Fibroblast of skin of left biceps (primary cell): ENCODE results near the gene MUTYH.
"Not testable (repeated sequence)": the region's sequence is repeated elsewhere in the genome, so short reads cannot be mapped to it uniquely, and the experiment has no call there.

Experiments used
- DNase-seq, 2 experiments: peaks; one replicate each; pipeline ENCODE4 v3.0.0-alpha.2; 2013; ENCODE audit warnings: low read depth in 2 of 2

MUTYH gene

DNA sequence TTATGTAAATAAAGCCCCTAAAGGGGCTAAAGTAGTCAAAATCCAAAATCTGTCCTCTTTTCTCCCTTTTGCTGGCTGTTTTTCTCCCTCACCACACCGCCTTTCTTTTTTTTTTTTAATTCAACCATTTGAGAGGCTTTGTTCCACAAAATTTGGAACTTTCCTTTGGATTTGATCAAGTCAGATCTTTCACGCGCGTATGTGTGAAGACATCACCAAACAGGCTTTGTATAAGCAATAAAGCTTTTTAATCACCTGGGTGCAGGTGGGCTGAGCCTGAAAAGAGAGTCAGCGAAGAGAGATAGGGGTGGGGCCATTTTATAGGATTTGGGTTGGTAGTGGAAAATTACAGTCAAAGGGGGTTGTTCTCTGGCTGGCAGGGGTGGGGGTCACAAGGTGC lies 18.8 kb downstream of the MUTYH start:
- no peak for DNase-seq

DNA sequence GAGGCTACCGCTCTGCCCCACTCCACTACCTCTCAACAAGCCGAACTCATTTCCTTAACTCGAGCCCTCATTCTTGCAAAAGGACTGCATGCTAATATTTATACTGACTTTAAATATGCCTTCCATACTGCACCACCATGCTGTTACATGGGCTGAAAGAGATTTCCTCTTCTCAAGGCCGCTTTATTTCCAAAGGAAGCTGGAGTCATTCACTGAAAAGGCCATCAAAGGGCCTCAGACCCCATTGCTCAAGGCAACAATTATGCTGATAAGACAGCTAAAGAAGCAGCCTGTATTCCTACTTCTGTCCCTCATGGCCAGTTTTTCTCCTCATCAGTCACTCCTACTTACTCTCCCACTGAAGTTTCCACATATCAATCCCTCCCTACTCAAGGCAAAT lies 20.5 kb downstream of the MUTYH start:
- DNase-seq: no peak

DNA sequence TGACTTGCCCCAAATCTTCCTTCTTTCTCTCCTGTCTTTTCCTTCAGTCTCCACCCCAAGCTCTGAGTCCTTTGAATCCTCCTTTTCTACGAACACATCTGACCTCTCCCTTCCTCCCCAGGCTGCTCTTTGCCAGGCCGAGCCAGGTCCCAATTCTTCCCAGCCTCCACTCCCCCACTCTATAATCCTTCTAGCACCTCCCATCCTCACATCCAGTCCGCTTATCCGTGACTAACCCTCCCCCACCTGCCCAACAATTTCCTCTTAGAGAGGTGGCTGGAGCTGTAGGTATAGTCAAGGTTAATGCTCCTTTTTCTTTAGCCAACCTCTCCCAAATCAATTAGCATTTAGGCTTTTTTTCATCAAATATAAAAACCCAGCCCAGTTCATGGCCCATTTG lies 23.1 kb downstream of the MUTYH start:
- no peak for DNase-seq

DNA sequence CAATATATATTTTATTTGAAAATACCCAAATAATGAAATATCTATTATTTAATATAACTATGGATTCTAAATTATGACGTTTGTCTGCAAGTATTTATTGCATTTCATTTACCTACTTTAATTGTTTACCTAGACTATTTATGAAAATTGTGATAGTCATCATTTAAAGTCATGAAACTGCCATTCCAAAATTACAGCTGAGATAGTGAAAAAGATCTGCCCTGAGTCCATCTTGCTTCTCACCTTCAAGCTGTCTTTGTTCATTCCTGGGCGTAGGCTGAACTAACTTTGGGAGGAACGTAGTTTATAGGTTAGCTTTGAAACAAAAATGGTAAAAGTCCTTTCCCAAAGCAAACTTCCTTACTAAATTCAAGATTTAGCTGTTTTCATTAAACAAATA lies 26.0 kb downstream of the MUTYH start:
- no peak for DNase-seq

DNA sequence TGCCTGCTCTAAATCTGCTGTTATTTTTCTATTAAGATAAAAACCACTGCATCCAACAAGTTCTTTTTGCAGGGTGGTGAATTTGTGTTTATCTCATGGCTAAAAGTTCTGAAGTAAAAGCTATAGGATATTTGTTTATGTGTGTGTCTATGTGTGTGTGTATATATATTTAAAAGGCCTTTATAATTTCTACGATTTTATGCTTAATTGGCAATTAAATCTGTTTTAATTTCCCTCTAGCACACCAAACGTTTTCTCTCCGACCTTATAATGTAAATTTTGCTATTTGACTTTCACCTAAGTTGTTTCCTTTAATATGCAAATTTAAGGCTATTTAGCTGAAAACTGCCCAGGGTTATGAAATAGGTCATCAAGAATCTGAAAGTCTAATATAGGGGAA lies 33.3 kb downstream of the MUTYH start:
- no peak for DNase-seq

DNA sequence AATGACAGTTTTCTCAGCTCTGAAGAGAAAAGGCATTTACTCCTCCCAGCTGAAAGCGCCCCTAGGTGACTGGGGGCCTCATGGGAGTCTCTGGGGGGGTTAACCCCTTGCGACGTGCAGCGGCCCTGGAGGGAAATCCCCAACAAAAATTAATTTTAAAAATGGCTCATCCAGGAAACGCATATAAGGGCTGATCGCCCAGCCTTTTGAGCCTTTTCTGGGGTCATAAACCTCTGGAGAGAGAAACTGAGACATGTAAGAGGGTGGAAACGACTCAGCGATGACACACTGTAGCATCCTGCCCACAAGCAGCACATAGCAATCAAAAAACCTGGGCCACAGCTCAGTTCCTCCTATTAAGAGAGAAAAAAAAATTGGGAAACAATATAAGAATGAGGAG lies 33.9 kb downstream of the MUTYH start:
- no peak for DNase-seq

DNA sequence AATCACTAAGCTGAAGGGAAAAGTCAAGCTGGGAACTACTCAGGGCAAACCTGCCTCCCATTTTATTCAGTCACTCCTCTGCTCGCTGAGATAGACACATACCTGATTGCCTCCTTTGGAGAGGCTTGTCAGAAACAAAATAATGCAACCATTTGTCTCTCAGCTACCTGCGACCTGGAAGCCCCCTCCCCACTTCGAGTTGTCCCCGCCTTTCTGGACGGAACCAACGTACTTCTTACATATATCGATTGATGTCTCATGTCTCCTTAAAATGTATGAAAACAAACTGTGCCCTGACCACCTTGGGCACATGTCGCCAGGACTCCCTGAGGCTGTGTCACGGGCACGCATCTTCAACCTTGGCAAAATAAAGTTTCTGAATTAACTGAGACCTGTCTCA lies 35.0 kb downstream of the MUTYH start:
- no peak for DNase-seq

DNA sequence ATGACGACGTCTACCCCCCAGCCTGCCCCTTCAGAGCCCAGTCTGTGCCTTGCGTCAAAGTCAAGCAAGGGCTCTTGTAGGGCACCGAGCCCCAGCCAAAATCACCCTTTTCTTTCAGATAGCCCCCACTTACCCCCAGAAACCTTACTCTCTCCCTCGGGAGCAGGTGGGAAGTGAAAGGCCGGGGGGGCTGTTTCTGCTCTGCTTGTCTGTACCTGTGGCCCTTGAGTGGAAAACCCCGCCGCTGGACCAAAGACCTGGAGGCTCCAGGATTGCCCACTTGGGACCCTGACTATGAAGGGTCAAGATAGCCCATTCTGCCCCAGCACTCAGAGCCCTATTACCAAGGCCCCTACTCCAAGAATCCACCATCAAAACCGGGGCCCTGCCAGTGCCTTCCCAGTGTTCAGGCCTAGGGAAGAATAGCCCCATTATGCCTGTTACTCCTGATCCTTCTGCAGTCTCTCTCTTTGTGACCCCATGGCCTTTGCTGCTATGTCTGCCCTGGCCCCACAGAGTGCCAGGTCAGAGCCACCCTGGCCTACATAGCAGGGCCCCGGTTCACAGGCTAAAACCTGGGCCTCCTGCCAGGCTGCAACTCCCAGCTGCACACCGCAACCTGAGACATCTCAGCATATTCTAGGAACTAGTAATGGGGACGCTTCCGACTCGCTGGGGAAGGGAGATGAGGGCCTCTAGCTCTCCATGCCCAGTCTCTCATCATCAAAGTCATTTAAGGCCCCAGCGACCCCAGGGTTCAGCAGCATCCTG lies 35.7 kb downstream of the MUTYH start:
- no peak for DNase-seq

DNA sequence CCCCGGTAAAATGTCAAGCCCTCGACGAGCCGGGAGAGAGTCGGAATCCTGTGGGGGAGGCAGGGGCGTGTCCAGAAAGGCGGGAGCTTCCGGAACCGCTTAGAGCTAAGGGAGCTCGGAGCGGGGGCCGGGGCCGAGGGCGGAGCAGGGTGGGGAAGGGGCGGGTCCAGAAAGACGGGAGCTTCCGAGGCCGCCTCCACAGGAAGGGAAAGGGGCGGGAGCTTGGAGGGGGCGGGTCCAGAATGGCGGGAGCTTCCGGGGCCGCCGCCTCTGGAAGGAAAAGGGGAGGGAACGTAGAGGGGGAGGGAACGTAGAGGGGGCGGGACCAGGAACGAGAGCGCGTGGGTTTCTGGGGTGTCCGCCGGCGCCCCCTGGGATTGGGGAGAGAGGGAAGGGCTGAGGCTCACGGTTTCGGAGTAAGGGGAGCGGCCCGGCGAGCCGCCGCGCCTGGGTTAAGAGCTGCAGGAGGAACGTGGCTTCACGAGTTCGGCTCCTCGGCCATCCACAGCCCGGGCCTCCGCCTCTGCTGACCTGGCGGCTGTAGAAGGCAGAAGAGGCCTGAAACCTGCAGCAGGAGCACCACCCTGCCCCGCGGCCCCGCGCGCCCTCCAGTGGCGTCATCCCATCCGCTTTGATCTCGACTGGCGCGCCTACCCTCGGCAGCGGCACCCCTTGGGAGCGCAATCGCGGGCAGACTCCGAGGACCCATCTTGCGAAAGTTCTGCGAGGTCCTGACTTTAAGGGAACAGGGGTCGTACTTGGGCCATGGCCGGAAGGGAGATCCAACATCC lies 36.5 kb downstream of the MUTYH start:
- DNase-seq: peak; percentile 93 to 95

DNA sequence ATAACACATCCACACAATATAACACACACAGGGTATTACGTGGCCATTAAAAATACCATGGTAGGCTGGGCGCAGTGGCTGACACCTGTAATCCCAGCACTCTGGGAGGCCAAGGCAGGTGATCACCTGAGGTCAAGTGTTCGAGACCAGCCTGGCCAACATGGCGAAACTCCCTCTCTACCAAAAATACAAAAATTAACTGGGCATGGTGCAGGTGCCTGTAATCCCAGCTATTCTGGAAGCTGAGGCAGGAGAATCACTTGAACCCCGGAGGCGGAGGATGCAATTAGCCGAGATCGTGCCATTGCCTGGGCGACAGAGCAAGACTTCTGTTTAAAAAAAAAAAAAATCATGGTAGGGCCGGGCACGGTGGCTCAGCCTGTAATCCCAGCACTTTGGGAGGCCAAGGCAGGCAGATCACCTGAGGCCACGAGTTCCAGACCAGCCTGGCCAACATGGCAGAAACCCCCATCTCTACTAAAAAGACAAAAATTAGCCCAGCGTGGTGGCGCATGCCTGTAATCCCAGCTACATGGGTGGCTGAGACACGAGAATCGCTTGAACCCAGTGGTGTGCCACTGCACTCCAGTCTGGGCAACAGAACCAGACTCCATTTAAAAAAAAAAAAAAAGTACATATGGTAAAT lies 37.6 kb downstream of the MUTYH start:
- DNase-seq: no peak

DNA sequence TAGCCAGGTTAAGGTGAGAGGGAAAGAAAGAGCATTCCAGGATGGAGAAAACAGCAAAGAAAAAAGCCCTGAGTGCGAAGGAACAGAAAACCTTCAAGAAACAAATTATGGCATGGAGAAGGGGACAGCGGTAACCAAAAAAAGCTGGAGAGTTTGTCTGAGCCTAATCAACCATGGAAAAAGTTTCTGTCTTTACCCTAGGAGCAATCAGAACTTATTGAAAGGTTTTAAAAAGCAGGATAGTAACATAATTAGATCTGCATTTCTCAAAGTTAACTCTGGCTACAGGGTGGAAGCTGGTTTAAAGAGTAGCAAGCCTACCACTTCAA lies 39.6 kb downstream of the MUTYH start:
- no peak for DNase-seq

DNA sequence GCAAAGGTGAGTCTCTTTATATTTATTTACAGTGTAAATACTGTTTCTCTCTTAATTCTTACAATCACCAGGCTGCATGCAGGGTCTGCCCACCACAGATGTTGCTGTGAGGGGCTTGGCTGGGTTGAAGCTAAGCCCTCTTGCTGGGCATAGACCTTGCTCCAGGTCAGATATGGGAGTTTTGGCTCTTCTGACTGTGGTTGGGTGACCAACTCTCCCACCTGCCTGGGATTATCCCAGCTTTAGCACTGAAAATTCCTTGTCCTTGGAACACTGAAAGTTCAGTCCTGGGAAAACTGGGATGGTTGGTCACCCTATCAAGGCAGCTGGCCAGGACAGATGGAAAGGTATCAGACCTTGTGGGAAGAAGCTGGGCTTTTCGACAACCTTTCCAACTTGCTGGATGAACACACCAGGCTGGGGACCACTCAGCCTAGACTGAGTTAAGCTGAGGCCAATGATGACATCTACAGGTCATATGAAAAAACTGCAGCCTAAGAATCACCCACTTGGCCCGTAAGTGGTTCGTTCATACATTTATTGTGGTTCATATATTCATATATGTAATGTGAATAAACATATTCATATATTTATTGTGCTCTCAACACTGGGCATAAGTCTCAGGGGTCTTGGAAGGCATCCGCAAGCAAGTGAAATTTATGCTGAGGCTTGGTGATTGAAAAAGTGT lies 40.1 kb downstream of the MUTYH start:
- peak; percentile 32 to 33 for DNase-seq

DNA sequence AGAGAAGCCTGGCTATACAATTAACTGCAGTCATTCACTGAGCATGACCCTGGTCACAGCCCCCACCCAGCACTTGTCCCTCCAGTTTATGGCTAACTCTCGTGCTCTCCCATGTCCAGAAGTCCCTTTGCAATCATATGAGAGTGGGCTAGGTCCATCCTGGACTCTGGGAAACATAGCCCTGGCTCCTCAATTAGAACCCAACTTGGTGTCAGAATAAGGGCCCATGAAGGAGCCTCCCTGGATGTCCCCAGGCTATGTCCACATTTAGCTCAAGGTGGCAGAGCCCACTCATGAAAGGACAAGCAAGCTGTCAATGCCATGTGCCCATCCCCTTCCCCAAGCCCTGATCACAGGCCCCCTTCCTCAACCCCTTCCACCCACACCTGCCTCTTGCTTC lies 40.9 kb downstream of the MUTYH start:
- no peak for DNase-seq

DNA sequence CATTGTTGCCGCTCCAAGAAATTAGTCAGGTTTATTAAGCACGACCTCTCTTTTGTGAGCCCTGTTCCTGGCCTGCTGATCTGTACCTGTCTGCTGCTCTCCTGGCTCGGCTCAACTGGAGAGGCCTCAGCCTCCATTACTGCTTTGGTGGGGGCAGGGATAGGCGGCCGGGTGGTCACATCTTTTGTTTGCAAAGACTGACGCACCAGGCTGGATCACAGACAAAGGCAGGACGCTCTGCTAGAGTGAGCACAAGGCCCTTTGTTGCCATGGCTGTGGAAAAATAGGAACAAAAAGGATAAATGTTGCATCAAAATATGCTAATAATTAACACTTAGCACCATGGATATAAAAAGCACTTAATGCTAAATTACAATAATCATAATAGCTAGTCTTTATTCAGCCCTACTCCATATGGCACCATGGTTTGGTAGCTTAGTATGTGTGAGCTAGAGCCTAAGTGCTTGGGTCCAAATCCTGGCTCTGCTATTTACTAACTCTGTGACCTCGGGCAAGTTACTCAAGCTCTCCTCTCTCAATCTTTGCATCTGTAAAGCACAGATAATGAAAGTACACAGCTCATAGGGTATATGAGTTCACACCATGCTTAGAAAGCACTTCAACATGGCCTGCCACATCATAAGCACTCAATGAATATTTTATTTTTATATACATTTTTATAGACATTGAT lies 42.4 kb downstream of the MUTYH start:
- no peak for DNase-seq

DNA sequence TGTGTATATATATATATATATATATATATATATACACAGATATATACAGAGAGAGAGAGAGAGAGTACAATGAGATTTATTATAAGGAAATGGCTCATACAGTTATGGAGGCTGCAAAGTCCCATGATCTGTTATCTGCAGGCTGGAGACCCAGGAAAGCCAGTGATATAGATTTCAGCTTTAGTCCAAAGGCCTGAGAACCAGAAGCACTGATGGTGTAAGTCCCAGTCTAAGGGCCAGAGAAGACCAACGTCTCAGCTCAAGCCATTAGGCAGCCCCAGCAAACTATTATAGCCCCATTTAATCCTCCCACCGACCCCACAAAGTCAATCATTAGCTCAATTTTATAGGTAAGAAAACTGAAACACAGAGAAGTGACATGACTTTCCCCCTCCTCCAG lies 48.5 kb downstream of the MUTYH start:
- DNase-seq: no peak

DNA sequence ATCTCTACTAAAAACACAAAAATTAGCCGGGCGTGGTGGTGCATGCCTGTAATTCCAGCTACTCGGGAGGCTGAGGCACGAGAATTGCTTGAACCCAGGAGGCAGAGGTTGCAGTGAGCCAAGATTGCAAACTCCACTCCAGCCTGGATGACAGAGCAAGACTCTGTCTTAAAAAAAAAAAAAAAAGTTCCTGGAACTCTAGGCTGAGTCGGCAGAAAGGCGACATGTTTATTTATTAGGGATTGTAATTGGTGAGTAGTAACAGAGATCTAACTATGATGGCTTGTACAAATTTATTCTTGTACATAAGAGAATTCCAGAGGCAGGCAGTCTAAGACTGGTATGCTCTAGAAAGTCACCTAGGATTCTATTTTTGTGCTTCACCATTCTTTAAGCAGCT lies 49.2 kb downstream of the MUTYH start:
- DNase-seq: not testable (repeated sequence)

DNA sequence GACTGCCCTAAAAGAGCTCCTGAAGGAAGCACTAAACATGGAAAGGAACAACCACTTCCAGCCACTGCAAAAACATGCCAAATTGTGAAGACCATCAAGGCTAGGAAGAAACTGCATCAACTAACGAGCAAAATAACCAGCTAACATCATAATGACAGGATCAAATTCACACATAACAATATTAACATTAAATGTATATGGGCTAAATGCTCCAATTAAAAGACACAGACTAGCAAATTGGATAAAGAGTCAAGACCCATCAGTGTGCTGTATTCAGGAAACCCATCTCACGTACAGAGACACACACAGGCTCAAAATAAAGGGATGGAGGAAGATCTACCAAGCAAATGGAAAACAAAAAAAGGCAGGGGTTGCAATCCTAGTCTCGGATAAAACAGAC lies 53.7 kb downstream of the MUTYH start:
- DNase-seq: not testable (repeated sequence)

DNA sequence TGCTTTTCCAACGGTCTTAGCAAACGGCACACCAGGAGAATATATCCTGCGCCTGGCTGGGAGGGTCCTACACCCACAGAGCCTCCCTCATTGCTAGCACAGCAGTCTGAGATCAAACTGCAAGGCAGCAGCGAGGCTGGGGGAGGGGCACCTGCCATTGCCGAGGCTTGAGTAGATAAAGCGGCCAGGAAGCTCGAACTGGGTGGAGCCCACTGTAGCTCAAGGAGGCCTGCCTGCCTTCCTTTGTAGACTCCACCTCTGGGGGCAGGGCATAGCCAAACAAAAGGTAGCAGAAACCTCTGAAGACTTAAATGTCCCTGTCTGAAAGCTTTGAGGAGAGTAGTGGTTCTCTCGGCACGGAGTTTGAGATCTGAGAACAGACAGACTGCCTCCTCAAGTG lies 55.4 kb downstream of the MUTYH start:
- DNase-seq: not testable (repeated sequence)

DNA sequence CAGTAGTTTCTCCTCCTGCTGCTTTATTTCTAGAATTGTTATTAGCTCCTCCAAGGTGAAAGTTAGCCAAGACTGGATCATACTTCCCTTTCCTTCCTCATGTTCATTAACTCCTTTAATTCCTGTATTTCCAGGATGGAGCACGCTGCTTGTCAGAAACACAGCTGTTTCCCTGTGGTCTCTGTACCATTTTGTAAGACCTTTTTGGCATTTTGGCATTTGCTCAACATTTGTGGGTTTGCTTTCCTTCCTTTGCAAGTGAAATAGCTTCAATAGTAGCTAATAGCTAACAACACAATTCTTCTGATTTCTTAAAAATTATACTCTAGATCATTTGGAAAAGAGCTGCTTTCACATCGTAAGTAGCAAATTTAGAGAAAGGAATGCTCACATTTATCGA lies 57.9 kb downstream of the MUTYH start:
- no peak for DNase-seq
